Spleen (tissue), 7 donors: ENCODE results near the gene DCLK2.

Source experiments
- POLR2A ChIP-seq, 3 donors: fragments of 450-650 bp; IDR thresholded peaks; one replicate each; pipeline ENCODE4 v1.5.1; 2017; ENCODE audit warnings: antibody characterized with exemption in 3 of 3, mild to moderate bottlenecking in 1 of 3
- POLR2AphosphoS5 ChIP-seq, 3 donors: sonication (generic); formaldehyde crosslinking; IDR thresholded peaks; one replicate each; pipeline ENCODE4 v1.5.1; 2017; ENCODE audit warnings: antibody characterized with exemption in 3 of 3
- TF ChIP-seq, protein P1 (sequence below), 11 experiments: fragments of 200-600 bp in 7 of 11; fragments of 450-650 bp in 4 of 11; sonication (generic) in 4 of 11; IDR thresholded peaks in 8 of 11; conservative IDR thresholded peaks in 3 of 11; 1 replicate in 7 of 11; 2 replicates in 4 of 11; pipeline versions ENCODE4 v1.4.0 to v1.8.0; 2016 to 2021; ENCODE audit warnings: antibody characterized with exemption in 11 of 11, inconsistent platforms in 4 of 11, mild to moderate bottlenecking in 1 of 11
- donor health status: DM: no; HTN: no; CAD: no; lungs with moderate emphysema.
- donor health status: DM: no; HTN: no; CAD: no.
- donor health status: DM: no; HTN: no; CAD: no.

DNA sequence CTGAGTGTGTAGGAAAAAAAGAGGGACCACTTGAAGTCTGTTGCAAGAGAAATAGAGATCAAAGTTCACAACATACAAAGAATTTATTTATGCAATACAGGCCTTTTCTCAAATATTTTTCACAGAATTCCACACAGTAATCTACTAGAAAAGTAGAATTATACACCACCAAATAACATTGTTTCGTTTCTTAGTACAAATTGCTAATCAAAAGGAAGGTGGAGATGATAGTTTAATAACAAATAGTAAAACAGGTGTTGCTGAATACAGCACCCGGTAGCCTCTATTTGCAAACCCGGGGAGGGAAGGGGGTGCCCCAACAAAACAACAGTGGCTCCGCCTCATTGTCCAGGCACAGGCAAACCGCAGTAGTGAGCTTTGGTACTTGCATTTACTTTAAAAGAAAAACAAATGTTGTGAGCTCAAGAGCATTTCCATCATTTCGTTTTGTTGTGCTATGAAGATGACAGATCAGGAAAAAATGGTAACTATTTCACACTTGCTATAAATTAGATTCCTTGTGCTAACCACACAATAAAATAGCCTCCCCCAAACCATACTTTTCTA, 186.4 kb downstream of the DCLK2 start:
- no peak for TF ChIP-seq POLR2A (IDR thresholded peaks at IDR 0.05)
- TF ChIP-seq, protein P1, sequence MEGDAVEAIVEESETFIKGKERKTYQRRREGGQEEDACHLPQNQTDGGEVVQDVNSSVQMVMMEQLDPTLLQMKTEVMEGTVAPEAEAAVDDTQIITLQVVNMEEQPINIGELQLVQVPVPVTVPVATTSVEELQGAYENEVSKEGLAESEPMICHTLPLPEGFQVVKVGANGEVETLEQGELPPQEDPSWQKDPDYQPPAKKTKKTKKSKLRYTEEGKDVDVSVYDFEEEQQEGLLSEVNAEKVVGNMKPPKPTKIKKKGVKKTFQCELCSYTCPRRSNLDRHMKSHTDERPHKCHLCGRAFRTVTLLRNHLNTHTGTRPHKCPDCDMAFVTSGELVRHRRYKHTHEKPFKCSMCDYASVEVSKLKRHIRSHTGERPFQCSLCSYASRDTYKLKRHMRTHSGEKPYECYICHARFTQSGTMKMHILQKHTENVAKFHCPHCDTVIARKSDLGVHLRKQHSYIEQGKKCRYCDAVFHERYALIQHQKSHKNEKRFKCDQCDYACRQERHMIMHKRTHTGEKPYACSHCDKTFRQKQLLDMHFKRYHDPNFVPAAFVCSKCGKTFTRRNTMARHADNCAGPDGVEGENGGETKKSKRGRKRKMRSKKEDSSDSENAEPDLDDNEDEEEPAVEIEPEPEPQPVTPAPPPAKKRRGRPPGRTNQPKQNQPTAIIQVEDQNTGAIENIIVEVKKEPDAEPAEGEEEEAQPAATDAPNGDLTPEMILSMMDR (IDR thresholded peaks at IDR 0.05 in 8 of 11, conservative IDR thresholded peaks at IDR 0.05 in 3 of 11) = no peak
- TF ChIP-seq POLR2AphosphoS5 (IDR thresholded peaks at IDR 0.05) = no peak
